ENCODE measurements around the gene SH3BP1. TPM values are rescaled to one million over a fixed set of nuclear protein-coding genes. Genes with fewer than 3 reads are reported as not detected.

SH3BP1 gene
- total and polyA plus RNA-seq, 2 of the 8 experiments (the other 6 are each of a cell fraction or from before 2014, with no cell fraction given), result 23.9 to 40.3 TPM

DNA sequence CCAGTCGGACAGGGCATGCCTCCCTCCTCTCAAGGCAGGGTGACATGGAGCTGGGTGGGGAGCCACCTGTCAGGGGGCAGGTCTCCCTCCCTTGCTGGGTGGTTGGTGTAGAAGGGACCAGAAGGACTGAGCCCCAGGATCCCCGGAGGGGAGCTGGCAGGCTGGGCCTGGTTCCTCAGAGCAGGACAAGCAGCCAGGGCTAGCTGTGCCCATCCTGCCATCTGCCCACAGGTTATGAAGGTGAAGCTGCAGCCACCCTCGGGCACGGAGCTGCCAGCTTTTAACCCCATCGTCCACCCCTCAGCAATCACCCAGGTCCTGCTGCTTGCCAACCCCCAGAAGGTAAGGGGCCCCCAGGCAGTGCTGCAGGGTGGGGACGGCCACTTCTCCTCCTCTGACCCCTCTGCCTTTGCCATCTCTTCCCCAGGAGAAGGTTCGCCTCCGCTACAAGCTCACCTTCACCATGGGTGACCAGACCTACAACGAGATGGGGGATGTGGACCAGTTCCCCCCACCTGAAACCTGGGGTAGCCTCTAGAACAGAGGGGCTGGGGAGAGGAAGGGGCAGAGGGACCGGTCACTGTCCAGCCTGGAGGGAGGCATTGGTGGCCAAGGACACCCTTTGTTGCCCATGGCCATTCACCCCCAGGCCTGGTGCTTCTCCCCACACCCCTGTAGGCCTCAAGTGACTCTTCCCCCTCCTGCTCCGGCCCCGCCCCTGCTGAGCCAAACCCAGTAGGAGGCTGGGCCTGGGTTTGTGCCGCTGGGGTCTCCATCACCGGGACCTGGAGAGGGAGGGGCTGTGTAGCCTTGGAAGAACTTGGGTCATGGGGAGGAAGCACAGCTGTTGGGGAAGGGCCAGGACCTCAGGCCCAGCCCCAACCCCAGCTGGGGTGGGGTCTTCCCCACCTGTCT is 7.0 kb upstream of the SH3BP1 start:
- Histone ChIP-seq H3K36me3 (ENCODE audit: control insufficient read depth in 2 of 4, insufficient read depth in 4 of 4, low read length in 3 of 4) (no peaks in the 10 kb centered on the region; a peak in 2 of 8 replicates), H2BK15ac (ENCODE audit: low read length) (peak overlapping the region; percentile 29; the same call in 1 of the 2 replicates), H3K27ac (ENCODE audit: low read depth, low read length) (no peak overlapping the region; the same call in 1 of the 2 replicates), H2BK20ac (ENCODE audit: low read length) (no peak overlapping the region), H2BK12ac (ENCODE audit: low read depth, low read length) (no peak overlapping the region), H3K56ac (replicated peaks; ENCODE audit: insufficient read length, low read depth, low read length) (no peak overlapping the region), H3K27me3 (replicated peaks in 1 of 4; ENCODE audit: control insufficient read depth in 3 of 4, extremely low read depth in 1 of 4, insufficient read depth in 3 of 4, low read length in 3 of 4) (no peaks in the 10 kb centered on the region), H2AFZ (ENCODE audit: low read length) (no peak overlapping the region), H3K4me2 (ENCODE audit: insufficient read depth in 1 of 2, low read depth in 2 of 2, low read length in 2 of 2) (no peak overlapping the region), H3K4ac (replicated peaks; ENCODE audit: insufficient read length, low read depth, low read length) (no peak overlapping the region), H4K20me1 (replicated peaks in 1 of 2; ENCODE audit: control insufficient read depth in 1 of 2, insufficient read depth in 2 of 2, low read length in 2 of 2) (peaks cover 0 to 2% of the 10 kb centered on the region in 2 experiments), H4K91ac (replicated peaks; ENCODE audit: insufficient read length, low read length) (no peak overlapping the region), H4K8ac (ENCODE audit: extremely low read depth, insufficient read depth, low read length) (peak overlapping the region; percentile 58; the same call in 1 of the 2 replicates), H3K4me3 (ENCODE audit: extremely low read depth in 1 of 4, insufficient read depth in 2 of 4, low read depth in 3 of 4, low read length in 4 of 4) (no peak overlapping the region), H3K79me2 (ENCODE audit: control insufficient read depth in 1 of 2, insufficient read depth in 2 of 2, low read length in 2 of 2) (no peaks in the 10 kb centered on the region), H2BK120ac (replicated peaks; ENCODE audit: low read depth, low read length) (no peak overlapping the region), H3K23ac (ENCODE audit: insufficient read length) (no peak overlapping the region), H3K9ac (replicated peaks in 1 of 4; ENCODE audit: extremely low read depth in 1 of 4, low read depth in 3 of 4, low read length in 3 of 4) (no peak overlapping the region), H3K9me3 (ENCODE audit: insufficient read depth in 2 of 2, low read depth in 1 of 2, low read length in 1 of 2) (no peaks in the 10 kb centered on the region), H3K4me1 (replicated peaks in 1 of 4; ENCODE audit: control insufficient read depth in 3 of 4, insufficient read depth in 4 of 4, low read length in 3 of 4) (peaks cover 5 to 21% (median 17%) of the 10 kb centered on the region in 4 experiments), H3K14ac (ENCODE audit: insufficient read length) (no peak overlapping the region), H3K79me1 (ENCODE audit: low read depth, low read length) (no peaks in the 10 kb centered on the region), H4K5ac (ENCODE audit: insufficient read length, low read depth, low read length) (no peak overlapping the region), H2AK5ac (ENCODE audit: low read depth, low read length) (peak overlapping the region; percentile 24; the same call in 1 of the 2 replicates), H2BK5ac (ENCODE audit: low read depth, low read length) (0 out of 2 replicates have a peak overlapping the region, but pooled peaks have one; percentile 44), H3K23me2 (ENCODE audit: low read depth, low read length) (no peaks in the 10 kb centered on the region), H3K18ac (ENCODE audit: extremely low read depth, low read length) (no peak overlapping the region)
- no peak for DNase-seq (ENCODE audit: low read depth in 1 of 2, low spot score in 2 of 2)
- ChIA-PET CTCF (ENCODE audit: partially characterized antibody) (interaction anchor here (0.8 to 11.1 kb wide), 14 partner anchors 9 to 135 kb away, joined by 3 to 140 read pairs (median 6); partner anchors contain the start of genes GGA1 and PDXP), POLR2A (ENCODE audit: partially characterized antibody) (interaction anchor here (0.6 to 5.4 kb wide), 10 partner anchors 9 to 530 kb away, joined by 3 to 32 read pairs (median 4); partner anchors contain the start of gene GGA1)
- WGBS, 2 experiments (ENCODE audit: extremely low coverage in 1 of 2, insufficient coverage in 1 of 2, insufficient read length in 1 of 2, insufficient replicate concordance in 2 of 2, low coverage in 1 of 2, low lambda C conversion rate in 2 of 2, missing lambda C conversion rate in 1 of 2), result 95% methylated on average over 10 of the region's 14 CpGs; no CpG with 5 or more reads in 1 of the 2 experiments
- no peak for FAIRE-seq
- TF ChIP-seq, protein P1, sequence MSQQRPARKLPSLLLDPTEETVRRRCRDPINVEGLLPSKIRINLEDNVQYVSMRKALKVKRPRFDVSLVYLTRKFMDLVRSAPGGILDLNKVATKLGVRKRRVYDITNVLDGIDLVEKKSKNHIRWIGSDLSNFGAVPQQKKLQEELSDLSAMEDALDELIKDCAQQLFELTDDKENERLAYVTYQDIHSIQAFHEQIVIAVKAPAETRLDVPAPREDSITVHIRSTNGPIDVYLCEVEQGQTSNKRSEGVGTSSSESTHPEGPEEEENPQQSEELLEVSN (IDR thresholded peaks at IDR 0.05), result no peak
- no peak for TF ChIP-seq SP1 (IDR thresholded peaks at IDR 0.05; ENCODE audit: low read depth, low read length)
- no peak for TF ChIP-seq SIRT6 (IDR thresholded peaks at IDR 0.05; ENCODE audit: low read length)
- TF ChIP-seq HDAC6 (IDR thresholded peaks at IDR 0.05; ENCODE audit: low read depth, low read length), result no peak
- TF ChIP-seq NRF1 (IDR thresholded peaks at IDR 0.05; ENCODE audit: low read depth, low read length), result no peak
- no peak for TF ChIP-seq EP300 (IDR thresholded peaks at IDR 0.05; ENCODE audit: borderline replicate concordance in 1 of 2, low read depth in 2 of 2, low read length in 2 of 2)
- no peak for TF ChIP-seq CEBPB (IDR thresholded peaks at IDR 0.05; ENCODE audit: low read depth, low read length)
- no peak for TF ChIP-seq POLR2A (IDR thresholded peaks at IDR 0.05; ENCODE audit: control extremely low read depth in 1 of 2, low read depth in 2 of 2, low read length in 2 of 2)
- TF ChIP-seq CHD2 (IDR thresholded peaks at IDR 0.05; ENCODE audit: low read length), result no peak
- TF ChIP-seq SUZ12 (IDR thresholded peaks at IDR 0.05; ENCODE audit: low read length), result no peak
- TF ChIP-seq, protein P2, sequence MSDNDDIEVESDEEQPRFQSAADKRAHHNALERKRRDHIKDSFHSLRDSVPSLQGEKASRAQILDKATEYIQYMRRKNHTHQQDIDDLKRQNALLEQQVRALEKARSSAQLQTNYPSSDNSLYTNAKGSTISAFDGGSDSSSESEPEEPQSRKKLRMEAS (IDR thresholded peaks at IDR 0.05), result no peak
- no peak for TF ChIP-seq SP4 (IDR thresholded peaks at IDR 0.05; ENCODE audit: low read length)

All from H1 (cell line).